Upper lobe of left lung (tissue), 6 donors: ENCODE results near the gene PRDM13. TPM values are rescaled to one million over a fixed set of nuclear protein-coding genes. Genes with fewer than 3 reads are reported as not detected.

ENCODE experiments used
- ATAC-seq, 2 donors: fragments of 200-7000 bp; cut with Tn5 transposase; one replicate each; pipeline ENCODE4 v1.9.1; 2022; ENCODE audit warnings: mild to moderate bottlenecking in 2 of 2, moderate library complexity in 2 of 2; ENCODE audit not compliant: low FRiP score in 2 of 2
- DNase-seq, 2 donors: peaks; one replicate each; pipeline ENCODE4 v3.0.0-alpha.2; 2019 to 2020
- H3K27ac ChIP-seq, 4 donors: fragments of 200-600 bp; sonication (generic); one replicate each; pipeline ENCODE4 v1.5.1; 2016 to 2019
- H3K27me3 ChIP-seq, 4 donors: fragments of 200-600 bp; sonication (generic); one replicate each; pipeline ENCODE4 v1.5.1; 2017 to 2019
- H3K36me3 ChIP-seq, 4 donors: fragments of 200-600 bp; sonication (generic); one replicate each; pipeline ENCODE4 v1.5.1; 2016 to 2019
- H3K4me1 ChIP-seq, 4 donors: fragments of 200-600 bp; sonication (generic); one replicate each; pipeline ENCODE4 v1.5.1; 2018 to 2019
- H3K4me3 ChIP-seq, 4 donors: fragments of 200-600 bp; sonication (generic); one replicate each; pipeline ENCODE4 v1.5.1; 2017 to 2019; ENCODE audit warnings: mild to moderate bottlenecking in 2 of 4, moderate library complexity in 1 of 4
- H3K9me3 ChIP-seq, 4 donors: fragments of 200-600 bp; sonication (generic); one replicate each; pipeline ENCODE4 v1.5.1; 2018 to 2019
- EP300 ChIP-seq, 4 donors: sonication (generic); formaldehyde crosslinking; IDR thresholded peaks; one replicate each; pipeline ENCODE4 v1.5.1; 2017; ENCODE audit warnings: antibody characterized with exemption in 4 of 4, control low read depth in 2 of 4
- POLR2A ChIP-seq, 4 donors: fragments of 450-650 bp; IDR thresholded peaks; one replicate each; pipeline ENCODE4 v1.5.1; 2016 to 2017; ENCODE audit warnings: antibody characterized with exemption in 4 of 4, mild to moderate bottlenecking in 2 of 4
- POLR2AphosphoS5 ChIP-seq, 2 donors: sonication (generic); formaldehyde crosslinking; IDR thresholded peaks; one replicate each; pipeline ENCODE4 v1.5.1; 2017; ENCODE audit warnings: antibody characterized with exemption in 2 of 2
- WGBS, 2 donors: methylation state at CpG; one replicate each; pipeline ENCODE4 v1.1.5; 2017 to 2018; 5-methylcytosine and 5-hydroxymethylcytosine counted together
- total RNA-seq, 6 donors: library from RNA; depleted of rRNA in 4 of 6; stranded (reverse); fragments of >200 nt in 4 of 6; gene quantifications; one replicate each; pipeline versions ENCODE4 v1.1.0 to v1.2.1, GENCODE V29; 2016 to 2021
- TF ChIP-seq, protein P1 (sequence below), 6 experiments: fragments of 450-650 bp in 4 of 6; fragments of 200-600 bp in 2 of 6; sonication (generic) in 2 of 6; IDR thresholded peaks; one replicate each; pipeline ENCODE4 v1.5.1; 2016 to 2019; ENCODE audit warnings: antibody characterized with exemption in 6 of 6
- donor health status: DM: no; HTN: no; CAD: no; lungs with moderate emphysema.
- donor health status: DM: no; HTN: yes; CAD: no; lungs with severe emphysema.

Gene PRDM13
- total RNA-seq, 6 donors from 2014 or later: not detected

DNA sequence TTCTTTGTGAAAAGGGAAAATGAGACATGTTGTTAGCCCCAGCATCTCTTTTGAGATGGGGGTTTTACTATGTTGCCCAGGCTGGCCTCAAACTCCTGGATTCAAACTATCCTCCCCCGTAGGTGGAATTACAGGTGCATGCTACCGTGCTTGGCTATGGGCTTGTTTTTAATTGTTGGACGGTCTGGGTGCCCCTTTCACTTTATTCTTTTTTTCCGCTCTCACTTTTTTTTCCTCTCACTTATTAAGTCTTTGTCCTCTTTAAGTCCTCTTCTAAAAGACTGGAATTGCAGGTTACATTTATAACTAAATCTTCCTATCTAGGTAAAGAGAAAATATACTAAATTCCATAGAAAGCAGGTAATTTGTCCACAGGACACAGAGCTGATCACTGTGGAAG, 18.8 kb upstream of the PRDM13 start:
- peaks cover 0 to 34% (median 24%) of the 10 kb centered on the region in 4 donors for H3K27me3 ChIP-seq
- no peak overlapping the region for H3K27ac ChIP-seq
- no peak overlapping the region for H3K4me3 ChIP-seq
- 71 to 89% methylated on average over 4 of the region's 4 CpGs for WGBS, 2 donors
- no peaks in the 10 kb centered on the region for H3K36me3 ChIP-seq
- no peak for DNase-seq
- no peaks in the 10 kb centered on the region for H3K9me3 ChIP-seq
- no peak for TF ChIP-seq EP300 (IDR thresholded peaks at IDR 0.05)
- TF ChIP-seq, protein P1, sequence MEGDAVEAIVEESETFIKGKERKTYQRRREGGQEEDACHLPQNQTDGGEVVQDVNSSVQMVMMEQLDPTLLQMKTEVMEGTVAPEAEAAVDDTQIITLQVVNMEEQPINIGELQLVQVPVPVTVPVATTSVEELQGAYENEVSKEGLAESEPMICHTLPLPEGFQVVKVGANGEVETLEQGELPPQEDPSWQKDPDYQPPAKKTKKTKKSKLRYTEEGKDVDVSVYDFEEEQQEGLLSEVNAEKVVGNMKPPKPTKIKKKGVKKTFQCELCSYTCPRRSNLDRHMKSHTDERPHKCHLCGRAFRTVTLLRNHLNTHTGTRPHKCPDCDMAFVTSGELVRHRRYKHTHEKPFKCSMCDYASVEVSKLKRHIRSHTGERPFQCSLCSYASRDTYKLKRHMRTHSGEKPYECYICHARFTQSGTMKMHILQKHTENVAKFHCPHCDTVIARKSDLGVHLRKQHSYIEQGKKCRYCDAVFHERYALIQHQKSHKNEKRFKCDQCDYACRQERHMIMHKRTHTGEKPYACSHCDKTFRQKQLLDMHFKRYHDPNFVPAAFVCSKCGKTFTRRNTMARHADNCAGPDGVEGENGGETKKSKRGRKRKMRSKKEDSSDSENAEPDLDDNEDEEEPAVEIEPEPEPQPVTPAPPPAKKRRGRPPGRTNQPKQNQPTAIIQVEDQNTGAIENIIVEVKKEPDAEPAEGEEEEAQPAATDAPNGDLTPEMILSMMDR (IDR thresholded peaks at IDR 0.05): no peak
- H3K4me1 ChIP-seq: peaks cover 25 to 30% (median 28%) of the 10 kb centered on the region in 4 donors
- no peak for ATAC-seq

DNA sequence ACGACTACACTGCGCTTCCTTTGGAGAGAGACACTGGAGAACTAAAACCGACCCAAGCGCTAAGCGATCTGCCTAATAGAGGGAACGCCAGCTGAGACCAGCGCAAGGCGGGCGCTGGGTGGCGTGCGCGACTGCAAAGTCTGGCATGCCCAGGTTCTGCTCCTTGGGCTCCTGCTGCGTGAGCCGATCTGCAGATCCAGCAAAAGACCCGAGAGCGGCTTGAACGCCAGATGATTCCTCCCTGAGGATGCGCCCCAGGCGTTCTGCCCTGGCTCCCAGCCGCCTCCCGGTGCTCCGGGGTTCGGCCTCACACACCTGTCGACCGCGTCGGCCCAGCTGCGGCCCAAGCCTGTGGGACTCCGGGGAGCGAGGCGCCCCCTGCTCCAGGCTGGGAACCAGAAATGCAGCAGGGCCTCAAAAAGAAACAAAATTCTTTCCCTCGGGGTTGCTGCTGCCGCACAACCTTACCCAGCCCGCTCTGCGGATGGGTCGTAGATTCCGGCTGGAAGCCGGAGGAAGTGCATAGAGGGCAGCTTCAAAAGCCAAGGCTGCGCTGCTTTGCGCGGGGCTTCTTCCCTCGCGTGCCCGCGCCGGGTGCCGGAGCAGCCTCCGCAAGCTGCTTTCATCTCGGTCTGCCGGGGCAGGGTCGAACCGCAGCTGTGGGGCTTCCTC, 17.9 kb upstream of the PRDM13 start:
- Histone ChIP-seq H3K4me3 (peak overlapping the region; percentile 14 to 60 (median 44)), H3K27ac (no peak overlapping the region), H3K36me3 (no peaks in the 10 kb centered on the region), H3K4me1 (peaks cover 25 to 31% (median 29%) of the 10 kb centered on the region in 4 donors), H3K9me3 (no peaks in the 10 kb centered on the region), H3K27me3 (peaks cover 0 to 36% (median 24%) of the 10 kb centered on the region in 4 donors)
- TF ChIP-seq, protein P1 (IDR thresholded peaks at IDR 0.05): peak in 4 of 6 experiments; percentile 22 to 63 (median 44)
- TF ChIP-seq POLR2A (IDR thresholded peaks at IDR 0.05) (no peak), POLR2AphosphoS5 (IDR thresholded peaks at IDR 0.05) (no peak)
- DNase-seq (peak; percentile 82 to 94), ATAC-seq (peak; percentile 89 to 90)
- 3 to 6% methylated on average over 12 to 52 of the region's 52 CpGs for WGBS, 2 donors

- ATAC-seq: peak; percentile 55
- Histone ChIP-seq H3K4me1 (peaks cover 25 to 31% (median 29%) of the 10 kb centered on the region in 4 donors), H3K4me3 (peak overlapping the region in 3 of 4 donors; percentile 39 to 60 (median 49)), H3K27ac (no peak overlapping the region), H3K9me3 (no peaks in the 10 kb centered on the region), H3K27me3 (peaks cover 0 to 36% (median 24%) of the 10 kb centered on the region in 4 donors), H3K36me3 (no peaks in the 10 kb centered on the region)
- TF ChIP-seq POLR2A (IDR thresholded peaks at IDR 0.05) (no peak), EP300 (IDR thresholded peaks at IDR 0.05) (no peak), POLR2AphosphoS5 (IDR thresholded peaks at IDR 0.05) (no peak)
- TF ChIP-seq, protein P1 (IDR thresholded peaks at IDR 0.05): no peak
- WGBS, 2 donors: 9 to 15% methylated on average over 5 to 21 of the region's 21 CpGs
- peak in 1 of 2 donors; percentile 68 for DNase-seq
These were observed 17.4 kb upstream of the PRDM13 start for GRCh38 chr6:99589290-99589672.

DNA sequence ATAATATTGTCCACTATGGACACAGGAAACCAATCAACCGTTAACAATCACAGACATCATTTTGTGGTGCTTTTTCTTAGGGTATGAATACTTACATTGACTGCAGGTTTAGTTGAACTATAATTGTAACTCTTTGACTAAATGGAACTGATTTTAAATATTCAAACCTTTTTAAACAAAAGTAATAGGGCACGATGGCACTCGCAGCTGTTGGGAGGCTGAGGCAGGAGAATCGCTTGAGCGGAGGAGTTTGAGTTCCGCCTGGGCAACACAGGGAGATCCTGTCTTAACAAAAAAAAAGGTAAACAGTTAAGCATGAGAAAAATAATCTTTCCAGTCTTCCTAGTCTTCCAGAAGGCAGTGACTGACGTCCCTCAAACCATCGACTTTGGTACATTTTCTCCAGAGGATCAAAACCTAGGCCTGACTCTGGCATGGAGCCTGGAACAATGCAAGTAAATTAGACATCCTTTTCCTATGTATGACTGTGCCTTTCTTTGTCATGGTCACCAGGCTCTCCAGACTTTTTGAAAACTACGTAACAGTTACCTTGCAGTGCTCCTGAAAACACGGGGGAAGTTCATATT, 16.6 kb upstream of the PRDM13 start:
- TF ChIP-seq POLR2A (IDR thresholded peaks at IDR 0.05): no peak
- TF ChIP-seq POLR2AphosphoS5 (IDR thresholded peaks at IDR 0.05): no peak
- TF ChIP-seq EP300 (IDR thresholded peaks at IDR 0.05): no peak
- TF ChIP-seq, protein P1 (IDR thresholded peaks at IDR 0.05): no peak
- ATAC-seq: no peak
- Histone ChIP-seq H3K9me3 (peaks cover 0 to 6% (median 1%) of the 10 kb centered on the region in 4 donors), H3K27ac (no peak overlapping the region), H3K36me3 (no peaks in the 10 kb centered on the region), H3K4me3 (no peak overlapping the region), H3K27me3 (peaks cover 0 to 36% (median 24%) of the 10 kb centered on the region in 4 donors), H3K4me1 (peaks cover 25 to 31% (median 29%) of the 10 kb centered on the region in 4 donors)
- 34 to 47% methylated on average over 10 of the region's 10 CpGs for WGBS, 2 donors
- DNase-seq: no peak
